ENCODE results near the gene KIF18A. TPM values are rescaled to one million over a fixed set of nuclear protein-coding genes. Genes with fewer than 3 reads are reported as not detected.
A peak's percentile ranks its signal among the peaks of the same experiment; 100 is the strongest.

The KIF18A gene
- total and polyA plus RNA-seq, 9 of the 15 experiments (the other 6 are each of a cell fraction or from before 2014, with no cell fraction given), result 15.1 to 36.1 (median 24.3) TPM

- TF ChIP-seq TOE1 (IDR thresholded peaks at IDR 0.05; ENCODE audit: borderline replicate concordance), result no peak
- TF ChIP-seq TOE1 (CRISPR knock-in tag; IDR thresholded peaks at IDR 0.05; ENCODE audit: borderline replicate concordance, low read depth), result no peak
- no peak for TF ChIP-seq ZNF589 (CRISPR knock-in tag; IDR thresholded peaks at IDR 0.05; ENCODE audit: low read depth)
- no peak for TF ChIP-seq ZNF583 (CRISPR knock-in tag; IDR thresholded peaks at IDR 0.05)
- peak; percentile 87 for TF ChIP-seq GABPB1 (CRISPR knock-in tag; IDR thresholded peaks at IDR 0.05)
- TF ChIP-seq FOXJ3 (CRISPR knock-in tag; IDR thresholded peaks at IDR 0.05), result no peak
- TF ChIP-seq ELK1 (CRISPR knock-in tag; IDR thresholded peaks at IDR 0.05), result no peak
- TF ChIP-seq FIP1L1 (IDR thresholded peaks at IDR 0.05; ENCODE audit: low read depth, low read length, poor library complexity, severe bottlenecking), result no peak
- no peak for TF ChIP-seq MAFG (tag; conservative IDR thresholded peaks at IDR 0.05)
- TF ChIP-seq ZNF655 (CRISPR knock-in tag; IDR thresholded peaks at IDR 0.05), result no peak
- TF ChIP-seq MNT (conservative IDR thresholded peaks at IDR 0.05), result peak; percentile 60 to 89
- no peak for TF ChIP-seq ZBTB5 (IDR thresholded peaks at IDR 0.05)
- no peak for TF ChIP-seq TRIM25 (IDR thresholded peaks at IDR 0.05; ENCODE audit: borderline replicate concordance)
- TF ChIP-seq ZNF766 (CRISPR knock-in tag; conservative IDR thresholded peaks at IDR 0.05), result no peak
- no peak for TF ChIP-seq PPARD (CRISPR knock-in tag; IDR thresholded peaks at IDR 0.05)
- TF ChIP-seq ZNF232 (CRISPR knock-in tag; IDR thresholded peaks at IDR 0.05), result no peak
These were observed at the start of gene KIF18A, which contains the start of gene METTL15 (continued) for GRCh38 chr11:28107750-28108618.

Measured in K562 (cell line).